Lower leg skin (tissue), 3 donors: ENCODE data around the gene FLOT1.

Source experiments
- POLR2A ChIP-seq, 2 donors: fragments of 450-650 bp; IDR thresholded peaks; one replicate each; pipeline ENCODE4 v1.6.1; 2016 to 2017; ENCODE audit warnings: antibody characterized with exemption in 2 of 2, mild to moderate bottlenecking in 1 of 2, moderate library complexity in 1 of 2
- TF ChIP-seq, protein P1 (sequence below), 3 donors: fragments of 450-650 bp; IDR thresholded peaks; one replicate each; pipeline ENCODE4 v1.5.1; 2016; ENCODE audit warnings: antibody characterized with exemption in 3 of 3, mild to moderate bottlenecking in 3 of 3, moderate library complexity in 2 of 3

DNA sequence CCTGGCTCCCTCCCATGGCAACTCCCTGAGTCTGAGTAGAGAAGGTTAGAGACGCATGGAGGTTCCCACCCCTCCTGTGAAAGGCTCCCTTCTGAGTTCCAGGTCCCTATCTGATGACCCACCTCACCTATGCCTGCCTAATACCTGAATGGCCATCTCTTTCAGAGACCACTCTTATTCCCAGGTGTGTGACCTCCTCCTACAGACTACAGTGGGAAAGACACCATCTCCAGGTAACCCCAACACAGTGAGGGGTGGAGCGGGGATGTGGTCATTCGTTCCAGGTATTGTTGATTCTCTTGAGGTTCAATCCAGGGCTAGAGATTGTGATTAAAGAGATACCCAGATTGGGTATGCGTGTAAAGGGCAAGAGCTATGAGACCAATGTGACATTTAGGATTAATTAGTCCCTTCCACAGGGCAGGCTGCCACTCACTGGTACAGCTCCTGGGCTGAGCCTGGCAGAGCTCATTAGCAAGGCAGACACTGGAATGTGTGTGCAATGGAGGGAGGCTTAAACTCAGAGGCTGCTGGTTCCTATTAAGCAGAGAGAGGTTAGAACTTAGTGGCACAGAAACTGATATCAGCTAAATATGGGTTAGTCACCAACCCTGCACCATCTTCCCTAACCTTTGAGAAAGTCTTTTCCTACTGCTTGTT, 48.4 kb upstream of the FLOT1 start:
- TF ChIP-seq, protein P1, sequence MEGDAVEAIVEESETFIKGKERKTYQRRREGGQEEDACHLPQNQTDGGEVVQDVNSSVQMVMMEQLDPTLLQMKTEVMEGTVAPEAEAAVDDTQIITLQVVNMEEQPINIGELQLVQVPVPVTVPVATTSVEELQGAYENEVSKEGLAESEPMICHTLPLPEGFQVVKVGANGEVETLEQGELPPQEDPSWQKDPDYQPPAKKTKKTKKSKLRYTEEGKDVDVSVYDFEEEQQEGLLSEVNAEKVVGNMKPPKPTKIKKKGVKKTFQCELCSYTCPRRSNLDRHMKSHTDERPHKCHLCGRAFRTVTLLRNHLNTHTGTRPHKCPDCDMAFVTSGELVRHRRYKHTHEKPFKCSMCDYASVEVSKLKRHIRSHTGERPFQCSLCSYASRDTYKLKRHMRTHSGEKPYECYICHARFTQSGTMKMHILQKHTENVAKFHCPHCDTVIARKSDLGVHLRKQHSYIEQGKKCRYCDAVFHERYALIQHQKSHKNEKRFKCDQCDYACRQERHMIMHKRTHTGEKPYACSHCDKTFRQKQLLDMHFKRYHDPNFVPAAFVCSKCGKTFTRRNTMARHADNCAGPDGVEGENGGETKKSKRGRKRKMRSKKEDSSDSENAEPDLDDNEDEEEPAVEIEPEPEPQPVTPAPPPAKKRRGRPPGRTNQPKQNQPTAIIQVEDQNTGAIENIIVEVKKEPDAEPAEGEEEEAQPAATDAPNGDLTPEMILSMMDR (IDR thresholded peaks at IDR 0.05), result no peak
- TF ChIP-seq POLR2A (IDR thresholded peaks at IDR 0.05), result no peak
